ENCODE results near the gene CDKN2B. TPM values are rescaled to one million over a fixed set of nuclear protein-coding genes. Genes with fewer than 3 reads are reported as not detected.

The CDKN2B gene
- total and polyA plus RNA-seq, 7 experiments from 2014 or later = 0.32 to 4.1 (median 1.6) TPM; not detected in 4

DNA sequence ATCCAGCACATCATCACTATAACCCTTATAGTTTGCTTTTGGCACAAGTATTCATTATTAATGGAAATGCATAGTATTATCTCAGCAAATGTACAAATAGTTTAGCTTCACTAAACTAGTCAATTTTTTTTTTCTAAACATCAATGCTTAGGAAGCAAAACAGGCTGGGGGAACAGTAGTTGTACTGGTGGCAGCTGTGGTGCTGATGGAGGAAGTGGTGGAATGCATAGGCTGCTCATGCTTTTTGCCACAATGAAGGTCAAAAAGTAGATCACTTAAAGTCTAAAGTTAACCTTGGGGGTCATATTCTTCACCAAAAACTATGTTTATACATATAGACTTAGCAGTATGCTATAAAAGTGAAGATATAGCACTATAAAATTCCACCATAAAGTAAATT is 36.3 kb upstream of the CDKN2B start:
- Mint-ChIP-seq H3K4me1 (peaks cover 6 to 36% (median 6%) of the 10 kb centered on the region in 7 donors), H3K27ac (no peak overlapping the region), H3K4me3 (peak overlapping the region in 1 of 10 donors; percentile 37), H3K27me3 (peaks cover 0 to 73% (median 10%) of the 10 kb centered on the region in 5 donors), H3K9me3 (no peaks in the 10 kb centered on the region), H3K36me3 (peaks cover 0 to 6% (median 0%) of the 10 kb centered on the region in 5 donors)
- no peak overlapping the region for H3K4me3 ChIP-seq (ENCODE audit: low read length)
- ChIA-PET CTCF (interaction anchor here (0.6 kb wide), 1 partner anchor 463 kb away, joined by 4 read pairs; no protein-coding TSS in a partner anchor), POLR2A (interaction anchor here (0.6 kb wide), 2 partner anchors 710 to 872 kb away, joined by 3 read pairs; partner anchors contain the start of gene KLHL9)
- no peaks in the 10 kb centered on the region for H3K36me3 ChIP-seq (ENCODE audit: control insufficient read depth in 2 of 3, insufficient read depth in 3 of 3, low read length in 3 of 3)
- intact Hi-C loops (cut with micrococcal nuclease) = no loop called here
- H3K4me1 ChIP-seq (ENCODE audit: control insufficient read depth in 2 of 2, insufficient read depth in 2 of 2, low read length in 2 of 2) = no peaks in the 10 kb centered on the region
- no peak for ATAC-seq
- no peak for DNase-seq
- H3K27ac ChIP-seq (ENCODE audit: low read depth, low read length) = no peak overlapping the region
- H3K9me3 ChIP-seq (ENCODE audit: control insufficient read depth in 2 of 3, low read length in 3 of 3) = no peaks in the 10 kb centered on the region
- H3K27me3 ChIP-seq (ENCODE audit: control insufficient read depth in 2 of 2, insufficient read depth in 2 of 2, low read length in 2 of 2) = no peaks in the 10 kb centered on the region

DNA sequence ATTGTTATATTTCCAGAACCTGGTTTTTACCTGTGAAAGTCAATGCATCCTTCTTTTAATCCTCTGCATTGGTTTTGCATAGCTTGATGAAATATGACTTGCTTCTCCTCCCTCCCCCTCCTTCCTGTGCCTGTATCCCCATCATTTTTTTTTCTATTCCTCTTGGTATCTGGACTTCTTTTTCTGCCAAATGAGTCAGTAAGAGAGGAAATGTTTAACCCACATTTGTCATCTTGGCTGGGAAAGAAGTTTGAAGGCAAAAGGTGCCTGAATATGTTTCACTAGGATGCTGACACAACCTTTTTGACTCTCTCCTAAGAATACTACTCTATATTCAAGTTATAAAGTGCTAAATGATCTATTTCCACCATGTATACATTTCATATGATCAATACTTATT is 35.5 kb upstream of the CDKN2B start:
- CTCF ChIA-PET = interaction anchor here (0.7 kb wide), 1 partner anchor 787 kb away, joined by 3 read pairs; no protein-coding TSS in a partner anchor
- DNase-seq = no peak
- H3K36me3 Mint-ChIP-seq = peaks cover 0 to 6% (median 0%) of the 10 kb centered on the region in 5 donors
- no peaks in the 10 kb centered on the region for H3K9me3 Mint-ChIP-seq
- Histone ChIP-seq H3K27ac (ENCODE audit: low read depth, low read length) (no peak overlapping the region), H3K4me3 (ENCODE audit: low read length) (no peak overlapping the region), H3K9me3 (ENCODE audit: control insufficient read depth in 2 of 3, low read length in 3 of 3) (no peaks in the 10 kb centered on the region), H3K27me3 (ENCODE audit: control insufficient read depth in 2 of 2, insufficient read depth in 2 of 2, low read length in 2 of 2) (no peaks in the 10 kb centered on the region), H3K36me3 (ENCODE audit: control insufficient read depth in 2 of 3, insufficient read depth in 3 of 3, low read length in 3 of 3) (no peaks in the 10 kb centered on the region), H3K4me1 (ENCODE audit: control insufficient read depth in 2 of 2, insufficient read depth in 2 of 2, low read length in 2 of 2) (no peaks in the 10 kb centered on the region)
- peaks cover 6 to 42% (median 6%) of the 10 kb centered on the region in 7 donors for H3K4me1 Mint-ChIP-seq
- POLR2A ChIA-PET = interaction anchor here (0.5 kb wide), 1 partner anchor 725 kb away, joined by 3 read pairs; no protein-coding TSS in a partner anchor
- H3K4me3 Mint-ChIP-seq = no peak overlapping the region
- peaks cover 0 to 81% (median 10%) of the 10 kb centered on the region in 5 donors for H3K27me3 Mint-ChIP-seq
- ATAC-seq = no peak
- no peak overlapping the region for H3K27ac Mint-ChIP-seq
- intact Hi-C loops (cut with micrococcal nuclease) = loop anchor here in 1 of 2 donors (5.0 kb wide), 1 partner anchor 73 kb away; no protein-coding TSS in a partner anchor

DNA sequence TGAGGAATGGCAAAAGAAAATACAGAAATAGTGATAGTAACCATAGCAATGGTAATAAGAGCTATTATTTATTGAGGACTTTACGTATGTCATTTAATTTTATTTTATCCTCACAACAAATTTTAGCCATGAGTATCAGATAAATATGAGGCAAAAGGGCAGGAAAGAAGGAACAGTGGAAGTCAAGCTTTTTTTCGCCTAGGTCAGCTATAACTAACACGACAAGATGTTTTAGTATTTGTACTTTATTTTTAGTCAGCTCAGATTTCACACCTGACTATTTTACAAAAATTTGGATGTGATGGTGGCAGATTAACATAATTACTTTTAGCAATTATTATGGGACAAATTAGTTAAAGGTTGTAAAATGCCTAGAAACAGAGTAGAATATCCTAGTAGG is 34.8 kb upstream of the CDKN2B start:
- no peak for DNase-seq
- Mint-ChIP-seq H3K9me3 (no peaks in the 10 kb centered on the region), H3K27me3 (peaks cover 0 to 83% (median 10%) of the 10 kb centered on the region in 5 donors), H3K36me3 (peaks cover 0 to 6% (median 0%) of the 10 kb centered on the region in 5 donors), H3K4me1 (peaks cover 6 to 41% (median 6%) of the 10 kb centered on the region in 7 donors), H3K27ac (no peak overlapping the region), H3K4me3 (no peak overlapping the region)
- CTCF ChIA-PET = interaction anchor here (0.7 to 8.6 kb wide), 2 partner anchors 8 to 231 kb away, joined by 3 to 108 read pairs; no protein-coding TSS in a partner anchor
- intact Hi-C loops (cut with micrococcal nuclease) = loop anchor here in 1 of 2 donors (5.0 kb wide), 1 partner anchor 73 kb away; no protein-coding TSS in a partner anchor
- Histone ChIP-seq H3K4me1 (ENCODE audit: control insufficient read depth in 2 of 2, insufficient read depth in 2 of 2, low read length in 2 of 2) (no peaks in the 10 kb centered on the region), H3K27ac (ENCODE audit: low read depth, low read length) (no peak overlapping the region), H3K9me3 (ENCODE audit: control insufficient read depth in 2 of 3, low read length in 3 of 3) (no peaks in the 10 kb centered on the region), H3K27me3 (ENCODE audit: control insufficient read depth in 2 of 2, insufficient read depth in 2 of 2, low read length in 2 of 2) (no peaks in the 10 kb centered on the region), H3K4me3 (ENCODE audit: low read length) (no peak overlapping the region), H3K36me3 (ENCODE audit: control insufficient read depth in 2 of 3, insufficient read depth in 3 of 3, low read length in 3 of 3) (no peaks in the 10 kb centered on the region)
- POLR2A ChIA-PET = interaction anchor here (0.8 kb wide), 1 partner anchor 236 kb away, joined by 5 read pairs; no protein-coding TSS in a partner anchor
- ATAC-seq = no peak

DNA sequence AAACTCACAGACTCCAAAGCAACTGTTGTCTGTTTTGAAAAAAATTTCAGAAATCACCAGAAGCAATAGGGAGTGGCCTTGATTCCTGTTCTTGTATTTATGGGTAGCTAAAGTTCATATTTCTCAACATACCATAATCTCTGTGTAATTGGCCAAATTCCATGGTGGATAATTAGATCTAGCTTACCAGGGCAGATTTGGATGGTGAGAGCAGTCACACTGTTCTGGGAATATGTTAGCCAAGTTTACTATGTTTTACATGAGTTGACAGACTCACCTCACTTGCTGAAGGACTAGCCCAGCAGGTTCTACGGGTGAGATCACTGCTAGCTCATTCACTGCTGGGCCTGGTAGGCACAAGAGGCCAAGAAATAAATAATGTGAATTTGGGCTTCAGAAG is 32.7 kb upstream of the CDKN2B start:
- ChIA-PET CTCF (interaction anchor here (0.8 to 8.6 kb wide), 2 partner anchors 9 to 228 kb away, joined by 3 to 108 read pairs; no protein-coding TSS in a partner anchor), POLR2A (no interaction called here)
- H3K27ac Mint-ChIP-seq = no peak overlapping the region
- H3K4me1 Mint-ChIP-seq = peaks cover 4 to 43% (median 10%) of the 10 kb centered on the region in 7 donors
- no peak for DNase-seq
- no peaks in the 10 kb centered on the region for H3K36me3 ChIP-seq (ENCODE audit: control insufficient read depth in 2 of 3, insufficient read depth in 3 of 3, low read length in 3 of 3)
- no peaks in the 10 kb centered on the region for H3K36me3 Mint-ChIP-seq
- intact Hi-C loops (cut with micrococcal nuclease) = loop anchor here (2.0 to 5.0 kb wide), 2 partner anchors 76 to 197 kb away; no protein-coding TSS in a partner anchor
- H3K27me3 Mint-ChIP-seq = peaks cover 0 to 68% (median 5%) of the 10 kb centered on the region in 5 donors
- no peaks in the 10 kb centered on the region for H3K27me3 ChIP-seq (ENCODE audit: control insufficient read depth in 2 of 2, insufficient read depth in 2 of 2, low read length in 2 of 2)
- no peaks in the 10 kb centered on the region for H3K9me3 ChIP-seq (ENCODE audit: control insufficient read depth in 2 of 3, low read length in 3 of 3)
- no peak for ATAC-seq
- H3K9me3 Mint-ChIP-seq = no peaks in the 10 kb centered on the region
- H3K4me3 Mint-ChIP-seq = no peak overlapping the region
- H3K4me3 ChIP-seq (ENCODE audit: low read length) = no peak overlapping the region
- no peak overlapping the region for H3K27ac ChIP-seq (ENCODE audit: low read depth, low read length)
- peaks cover 0 to 5% of the 10 kb centered on the region in 2 donors for H3K4me1 ChIP-seq (ENCODE audit: control insufficient read depth in 2 of 2, insufficient read depth in 2 of 2, low read length in 2 of 2)

DNA sequence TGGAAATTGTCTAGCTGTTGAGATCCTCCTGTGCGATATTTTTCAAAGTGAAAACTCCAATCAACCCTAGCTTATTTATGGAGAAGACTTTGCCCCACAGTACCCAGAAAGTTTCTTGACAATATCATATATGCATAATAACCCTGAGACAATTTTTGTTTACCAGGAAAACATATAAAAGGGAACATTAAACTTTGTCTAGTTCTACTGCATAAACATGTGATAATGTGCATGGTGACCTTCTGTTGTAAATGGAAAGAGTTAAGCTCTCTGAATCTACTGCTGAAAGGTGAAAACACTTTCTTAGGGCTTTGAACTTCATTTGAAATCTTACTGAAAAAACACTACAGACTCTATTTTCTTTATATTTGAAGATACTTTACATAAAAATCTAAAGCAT is 32.2 kb upstream of the CDKN2B start:
- peaks cover 3 to 39% (median 8%) of the 10 kb centered on the region in 7 donors for H3K4me1 Mint-ChIP-seq
- Histone ChIP-seq H3K9me3 (ENCODE audit: control insufficient read depth in 2 of 3, low read length in 3 of 3) (no peaks in the 10 kb centered on the region), H3K27me3 (ENCODE audit: control insufficient read depth in 2 of 2, insufficient read depth in 2 of 2, low read length in 2 of 2) (no peaks in the 10 kb centered on the region), H3K27ac (ENCODE audit: low read depth, low read length) (no peak overlapping the region), H3K36me3 (ENCODE audit: control insufficient read depth in 2 of 3, insufficient read depth in 3 of 3, low read length in 3 of 3) (no peaks in the 10 kb centered on the region), H3K4me3 (ENCODE audit: low read length) (no peak overlapping the region), H3K4me1 (ENCODE audit: control insufficient read depth in 2 of 2, insufficient read depth in 2 of 2, low read length in 2 of 2) (peaks cover 0 to 5% of the 10 kb centered on the region in 2 donors)
- intact Hi-C loops (cut with micrococcal nuclease) = loop anchor here (2.0 to 5.0 kb wide), 2 partner anchors 76 to 197 kb away; no protein-coding TSS in a partner anchor
- DNase-seq (no peak), ATAC-seq (no peak)
- CTCF ChIA-PET = interaction anchor here (0.8 to 8.6 kb wide), 2 partner anchors 9 to 228 kb away, joined by 3 to 108 read pairs; no protein-coding TSS in a partner anchor
- H3K27ac Mint-ChIP-seq = no peak overlapping the region
- peaks cover 0 to 64% (median 5%) of the 10 kb centered on the region in 5 donors for H3K27me3 Mint-ChIP-seq
- POLR2A ChIA-PET = no interaction called here
- no peaks in the 10 kb centered on the region for H3K36me3 Mint-ChIP-seq
- no peak overlapping the region for H3K4me3 Mint-ChIP-seq
- no peaks in the 10 kb centered on the region for H3K9me3 Mint-ChIP-seq

DNA sequence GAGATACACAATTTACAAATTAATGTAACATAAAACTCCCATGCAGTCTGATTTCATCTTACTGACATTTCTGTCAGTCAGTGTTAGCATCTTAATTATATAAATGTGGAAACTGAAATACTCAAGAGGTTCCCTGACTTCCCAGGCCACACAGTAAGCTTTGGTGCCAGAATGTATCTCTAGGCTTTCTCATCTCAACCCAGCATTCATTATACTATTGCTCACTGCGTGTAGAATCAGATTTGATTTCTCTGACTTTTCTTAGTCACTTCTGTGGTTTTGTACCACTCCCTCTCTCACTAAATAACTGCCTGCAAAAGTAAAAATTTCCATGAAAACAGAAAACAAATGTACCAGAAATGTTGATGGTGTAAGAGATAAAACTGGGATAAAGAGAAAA is 31.7 kb upstream of the CDKN2B start:
- POLR2A ChIA-PET = no interaction called here
- Histone ChIP-seq H3K4me3 (ENCODE audit: low read length) (no peak overlapping the region), H3K27ac (ENCODE audit: low read depth, low read length) (no peak overlapping the region), H3K27me3 (ENCODE audit: control insufficient read depth in 2 of 2, insufficient read depth in 2 of 2, low read length in 2 of 2) (no peaks in the 10 kb centered on the region), H3K4me1 (ENCODE audit: control insufficient read depth in 2 of 2, insufficient read depth in 2 of 2, low read length in 2 of 2) (peaks cover 0 to 5% of the 10 kb centered on the region in 2 donors), H3K36me3 (ENCODE audit: control insufficient read depth in 2 of 3, insufficient read depth in 3 of 3, low read length in 3 of 3) (no peaks in the 10 kb centered on the region), H3K9me3 (ENCODE audit: control insufficient read depth in 2 of 3, low read length in 3 of 3) (no peaks in the 10 kb centered on the region)
- Mint-ChIP-seq H3K27me3 (peaks cover 0 to 60% (median 5%) of the 10 kb centered on the region in 5 donors), H3K9me3 (no peaks in the 10 kb centered on the region), H3K36me3 (no peaks in the 10 kb centered on the region), H3K4me3 (peak overlapping the region in 1 of 10 donors; percentile 4), H3K4me1 (peaks cover 0 to 41% (median 4%) of the 10 kb centered on the region in 7 donors), H3K27ac (no peak overlapping the region)
- intact Hi-C loops (cut with micrococcal nuclease) = loop anchor here (2.0 to 5.0 kb wide), 2 partner anchors 77 to 198 kb away; no protein-coding TSS in a partner anchor
- ATAC-seq (no peak), DNase-seq (no peak)
- CTCF ChIA-PET = interaction anchor here (8.6 kb wide), 1 partner anchor 227 kb away, joined by 108 read pairs; no protein-coding TSS in a partner anchor

All from naive thymus-derived CD4-positive, alpha-beta T cell (primary cell).